ENCODE results near the gene EGF. TPM values are rescaled to one million over a fixed set of nuclear protein-coding genes. Genes with fewer than 3 reads are reported as not detected.

EGF gene
- total RNA-seq, 2 donors from 2014 or later, result 14.6 to 33.7 TPM

DNA sequence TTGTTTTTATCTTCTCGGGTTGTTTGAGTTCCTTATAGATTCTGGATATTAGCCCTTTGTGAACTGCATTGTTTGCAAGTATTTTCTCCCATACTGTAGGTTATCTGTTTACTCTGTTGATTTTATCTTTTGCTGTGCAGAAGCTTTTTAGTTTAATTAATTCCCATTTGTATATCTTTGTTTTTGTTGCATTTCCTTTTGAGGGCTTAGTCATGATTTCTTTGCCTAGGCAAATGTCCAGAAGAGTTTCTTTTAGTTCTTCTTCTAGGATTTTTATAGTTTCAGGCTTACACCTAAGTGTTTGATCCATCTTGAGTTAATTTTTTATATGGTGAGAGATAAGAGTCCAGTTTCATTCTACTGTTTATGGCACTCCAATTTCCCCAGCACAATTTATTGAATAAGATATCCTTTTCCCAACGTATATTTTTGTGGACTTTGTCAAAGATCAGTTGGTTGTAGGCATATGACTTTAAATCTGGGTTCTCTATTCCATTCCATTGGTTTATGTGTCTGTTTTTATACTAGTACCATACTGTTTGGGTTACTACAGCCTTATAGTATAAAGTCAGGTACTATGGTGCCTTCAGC is 54.3 kb downstream of the EGF start:
- WGBS, 2 experiments (ENCODE audit: insufficient coverage in 1 of 2, insufficient read length in 1 of 2), result 94 to 100% methylated on average over 1 to 2 of the region's 2 CpGs
- Mint-ChIP-seq H3K27me3 (ENCODE audit: insufficient read depth) (no peaks in the 10 kb centered on the region), H3K27ac (no peak overlapping the region), H3K9me3 (no peaks in the 10 kb centered on the region), H3K4me3 (no peak overlapping the region), H3K36me3 (ENCODE audit: low read depth) (peaks cover 9% of the 10 kb centered on the region), H3K4me1 (peaks cover 23% of the 10 kb centered on the region)
- Histone ChIP-seq H3K9ac (ENCODE audit: extremely low read depth, low read length, poor library complexity, severe bottlenecking) (no peak overlapping the region), H3K9me3 (ENCODE audit: control insufficient read depth, low read length) (no peaks in the 10 kb centered on the region), H3K27me3 (ENCODE audit: control insufficient read depth, insufficient read depth, low read length, poor library complexity, severe bottlenecking) (no peaks in the 10 kb centered on the region), H3K4me1 (ENCODE audit: control insufficient read depth, insufficient read depth, low read length) (no peaks in the 10 kb centered on the region), H3K4me3 (ENCODE audit: low read length) (no peak overlapping the region), H3K27ac (ENCODE audit: low read depth, low read length) (no peak overlapping the region), H3K36me3 (ENCODE audit: control insufficient read depth, insufficient read depth, low read length) (peaks cover 10% of the 10 kb centered on the region)
- TF ChIP-seq CTCF (conservative IDR thresholded peaks at IDR 0.05), result no peak
- DNase-seq, result no peak

DNA sequence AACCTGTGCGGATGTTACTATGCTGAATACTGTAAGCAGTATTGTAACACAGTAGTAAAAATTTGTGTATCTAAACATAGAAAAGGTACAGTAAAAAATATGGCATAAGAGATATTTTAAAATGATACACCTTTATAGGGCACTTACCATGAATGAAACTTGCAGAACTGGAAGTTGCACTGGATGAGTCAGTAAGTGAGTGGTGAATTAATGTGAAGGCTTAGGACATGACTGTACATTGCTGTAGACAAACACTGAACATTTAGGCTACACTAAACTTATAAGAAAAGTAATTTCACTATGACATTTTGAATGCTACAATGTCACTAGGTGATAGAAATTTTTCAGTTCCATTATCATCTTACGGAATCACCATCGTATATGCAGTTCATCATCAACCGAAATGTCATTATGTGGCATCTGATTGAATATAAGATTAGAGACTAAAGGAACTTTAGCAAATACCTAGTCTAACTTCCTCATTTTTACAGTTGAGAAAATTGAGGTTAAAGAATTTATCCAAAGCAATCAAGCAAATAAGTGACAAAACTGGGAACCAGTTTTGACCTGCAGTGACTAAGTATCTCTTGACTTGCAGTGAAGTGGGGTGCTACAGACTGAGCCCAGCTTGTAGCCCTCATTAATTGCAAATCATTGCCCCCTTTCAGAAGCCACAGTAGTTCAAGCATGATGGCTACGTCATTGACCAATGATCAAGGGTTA is 55.3 kb downstream of the EGF start:
- H3K9ac ChIP-seq (ENCODE audit: extremely low read depth, low read length, poor library complexity, severe bottlenecking), result no peak overlapping the region
- peaks cover 10% of the 10 kb centered on the region for H3K36me3 ChIP-seq (ENCODE audit: control insufficient read depth, insufficient read depth, low read length)
- H3K9me3 Mint-ChIP-seq, result no peaks in the 10 kb centered on the region
- no peak overlapping the region for H3K27ac Mint-ChIP-seq
- peaks cover 25% of the 10 kb centered on the region for H3K4me1 Mint-ChIP-seq
- no peaks in the 10 kb centered on the region for H3K27me3 ChIP-seq (ENCODE audit: control insufficient read depth, insufficient read depth, low read length, poor library complexity, severe bottlenecking)
- H3K27me3 Mint-ChIP-seq (ENCODE audit: insufficient read depth), result no peaks in the 10 kb centered on the region
- H3K4me3 ChIP-seq (ENCODE audit: low read length), result no peak overlapping the region
- H3K36me3 Mint-ChIP-seq (ENCODE audit: low read depth), result peaks cover 9% of the 10 kb centered on the region
- peaks cover 4% of the 10 kb centered on the region for H3K4me1 ChIP-seq (ENCODE audit: control insufficient read depth, insufficient read depth, low read length)
- WGBS, 2 experiments (ENCODE audit: insufficient coverage in 1 of 2, insufficient read length in 1 of 2), result 92 to 94% methylated on average over 3 to 5 of the region's 5 CpGs
- H3K4me3 Mint-ChIP-seq, result no peak overlapping the region
- DNase-seq, result no peak
- TF ChIP-seq CTCF (conservative IDR thresholded peaks at IDR 0.05), result no peak
- H3K9me3 ChIP-seq (ENCODE audit: control insufficient read depth, low read length), result no peaks in the 10 kb centered on the region
- H3K27ac ChIP-seq (ENCODE audit: low read depth, low read length), result no peak overlapping the region

- H3K9me3 ChIP-seq (ENCODE audit: control insufficient read depth, low read length), result no peaks in the 10 kb centered on the region
- H3K27ac Mint-ChIP-seq, result no peak overlapping the region
- H3K4me1 ChIP-seq (ENCODE audit: control insufficient read depth, insufficient read depth, low read length), result peaks cover 6% of the 10 kb centered on the region
- WGBS, 2 experiments (ENCODE audit: insufficient coverage in 1 of 2, insufficient read length in 1 of 2), result 98 to 100% methylated on average over 1 to 3 of the region's 3 CpGs
- no peaks in the 10 kb centered on the region for H3K9me3 Mint-ChIP-seq
- peaks cover 10% of the 10 kb centered on the region for H3K36me3 ChIP-seq (ENCODE audit: control insufficient read depth, insufficient read depth, low read length)
- peaks cover 32% of the 10 kb centered on the region for H3K4me1 Mint-ChIP-seq
- no peak overlapping the region for H3K27ac ChIP-seq (ENCODE audit: low read depth, low read length)
- TF ChIP-seq CTCF (conservative IDR thresholded peaks at IDR 0.05), result no peak
- H3K9ac ChIP-seq (ENCODE audit: extremely low read depth, low read length, poor library complexity, severe bottlenecking), result no peak overlapping the region
- no peak for DNase-seq
- no peak overlapping the region for H3K4me3 Mint-ChIP-seq
- no peaks in the 10 kb centered on the region for H3K27me3 ChIP-seq (ENCODE audit: control insufficient read depth, insufficient read depth, low read length, poor library complexity, severe bottlenecking)
- peaks cover 9% of the 10 kb centered on the region for H3K36me3 Mint-ChIP-seq (ENCODE audit: low read depth)
- no peaks in the 10 kb centered on the region for H3K27me3 Mint-ChIP-seq (ENCODE audit: insufficient read depth)
- no peak overlapping the region for H3K4me3 ChIP-seq (ENCODE audit: low read length)
Measured at GRCh38 chr4:109969087-109969486, 56.4 kb downstream of the EGF start.

Data from endodermal cell (in vitro differentiated cells).